Measurements from ENCODE around the gene FTSJ1. TPM values are rescaled to one million over a fixed set of nuclear protein-coding genes. Genes with fewer than 3 reads are reported as not detected.

The FTSJ1 gene
- total RNA-seq, 4 donors from 2014 or later = 12.5 to 67.7 (median 26.4) TPM

GRCh38 chrX:48456628-48457331, 19.2 kb upstream of the FTSJ1 start:
- DNase-seq = no peak
- no peak overlapping the region for H3K27ac ChIP-seq
- no peaks in the 10 kb centered on the region for H3K4me1 ChIP-seq
- no peak overlapping the region for H3K4me3 ChIP-seq
- no peaks in the 10 kb centered on the region for H3K36me3 ChIP-seq
- TF ChIP-seq POLR2A (IDR thresholded peaks at IDR 0.05) (no peak), CTCF (IDR thresholded peaks at IDR 0.05) (no peak)
- no peaks in the 10 kb centered on the region for H3K9me3 ChIP-seq
- H3K27me3 ChIP-seq = no peaks in the 10 kb centered on the region

- H3K27ac ChIP-seq = no peak overlapping the region
- H3K4me3 ChIP-seq = no peak overlapping the region
- TF ChIP-seq CTCF (IDR thresholded peaks at IDR 0.05) (no peak), POLR2A (IDR thresholded peaks at IDR 0.05) (no peak)
- H3K9me3 ChIP-seq = no peaks in the 10 kb centered on the region
- no peaks in the 10 kb centered on the region for H3K36me3 ChIP-seq
- no peak for DNase-seq
- no peaks in the 10 kb centered on the region for H3K27me3 ChIP-seq
- no peaks in the 10 kb centered on the region for H3K4me1 ChIP-seq
Measured at GRCh38 chrX:48458711-48459110, 17.3 kb upstream of the FTSJ1 start.

GRCh38 chrX:48459483-48459882, 16.5 kb upstream of the FTSJ1 start:
- no peak for TF ChIP-seq CTCF (IDR thresholded peaks at IDR 0.05)
- TF ChIP-seq POLR2A (IDR thresholded peaks at IDR 0.05) = no peak
- H3K27me3 ChIP-seq = no peaks in the 10 kb centered on the region

GRCh38 chrX:48460031-48460430, 16.0 kb upstream of the FTSJ1 start:
- H3K9me3 ChIP-seq = no peaks in the 10 kb centered on the region
- no peaks in the 10 kb centered on the region for H3K27me3 ChIP-seq
- H3K27ac ChIP-seq = no peak overlapping the region
- DNase-seq = no peak
- no peaks in the 10 kb centered on the region for H3K4me1 ChIP-seq
- H3K36me3 ChIP-seq = no peaks in the 10 kb centered on the region
- TF ChIP-seq POLR2A (IDR thresholded peaks at IDR 0.05) = no peak
- TF ChIP-seq CTCF (IDR thresholded peaks at IDR 0.05) = no peak
- H3K4me3 ChIP-seq = no peak overlapping the region

More at GRCh38 chrX:48459483-48459882, 16.5 kb upstream of the FTSJ1 start:
- H3K9me3 ChIP-seq = no peaks in the 10 kb centered on the region
- no peak overlapping the region for H3K27ac ChIP-seq
- H3K4me3 ChIP-seq = no peak overlapping the region
- H3K36me3 ChIP-seq = no peaks in the 10 kb centered on the region
- no peaks in the 10 kb centered on the region for H3K4me1 ChIP-seq
- no peak for DNase-seq

GRCh38 chrX:48460606-48461005, 15.4 kb upstream of the FTSJ1 start:
- no peak for TF ChIP-seq CTCF (IDR thresholded peaks at IDR 0.05)
- no peak for TF ChIP-seq POLR2A (IDR thresholded peaks at IDR 0.05)
- Histone ChIP-seq H3K36me3 (no peaks in the 10 kb centered on the region), H3K9me3 (no peaks in the 10 kb centered on the region), H3K27me3 (no peaks in the 10 kb centered on the region), H3K27ac (no peak overlapping the region), H3K4me1 (no peaks in the 10 kb centered on the region), H3K4me3 (no peak overlapping the region)
- DNase-seq = no peak

Measured in Peyer's patch (tissue), 4 donors.